Measurements from ENCODE around the gene TMEM205.
"Not testable (repeated sequence)": the region's sequence is repeated elsewhere in the genome, so short reads cannot be mapped to it uniquely, and the experiment has no call there.

TMEM205 gene

GRCh38 chr19:11346104-11346940 lies at the start of gene TMEM205, which contains the start of gene CCDC159:
TMEM205 (minus strand) TSS chr19:11346268; CDS start chr19:11345619, 649 bp downstream.
CCDC159 (plus strand) TSS chr19:11346519; CDS start chr19:11346607, 88 bp downstream.
- DNase-seq (ENCODE audit: low read depth) = peak; percentile 90

- no peak for DNase-seq (ENCODE audit: low read depth)
These were observed 45.0 kb upstream of the TMEM205 start for GRCh38 chr19:11390933-11391680.

- no peak for DNase-seq (ENCODE audit: low read depth)
These were observed 44.3 kb upstream of the TMEM205 start for GRCh38 chr19:11390359-11390758.

- DNase-seq (ENCODE audit: low read depth) = no peak
These were observed 41.3 kb upstream of the TMEM205 start for GRCh38 chr19:11387162-11388034.

GRCh38 chr19:11384778-11385129 lies 38.7 kb upstream of the TMEM205 start:
- no peak for DNase-seq (ENCODE audit: low read depth)

- DNase-seq (ENCODE audit: low read depth) = no peak
These were observed 37.6 kb upstream of the TMEM205 start for GRCh38 chr19:11383706-11384048.

GRCh38 chr19:11382898-11383705 lies 37.0 kb upstream of the TMEM205 start:
- DNase-seq (ENCODE audit: low read depth) = no peak

GRCh38 chr19:11380653-11381537 lies 34.8 kb upstream of the TMEM205 start:
- DNase-seq (ENCODE audit: low read depth) = peak; percentile 64

- DNase-seq (ENCODE audit: low read depth) = no peak
These were observed 33.8 kb upstream of the TMEM205 start for GRCh38 chr19:11379857-11380350.

- not testable (repeated sequence) for DNase-seq (ENCODE audit: low read depth)
These were observed 33.3 kb upstream of the TMEM205 start for GRCh38 chr19:11379269-11379845.

- no peak for DNase-seq (ENCODE audit: low read depth)
These were observed 32.5 kb upstream of the TMEM205 start for GRCh38 chr19:11378319-11379189.

GRCh38 chr19:11377756-11378155 lies 31.7 kb upstream of the TMEM205 start:
- DNase-seq (ENCODE audit: low read depth) = no peak

GRCh38 chr19:11377237-11377636 lies 31.2 kb upstream of the TMEM205 start:
- no peak for DNase-seq (ENCODE audit: low read depth)

GRCh38 chr19:11375143-11375948 lies 29.3 kb upstream of the TMEM205 start:
- DNase-seq (ENCODE audit: low read depth) = no peak

GRCh38 chr19:11374433-11375142 lies 28.5 kb upstream of the TMEM205 start, which contains the start of gene SWSAP1:
SWSAP1 (plus strand) TSS chr19:11374666; CDS start chr19:11374681, 15 bp downstream.
- peak; percentile 84 for DNase-seq (ENCODE audit: low read depth)

- no peak for DNase-seq (ENCODE audit: low read depth)
These were observed 27.9 kb upstream of the TMEM205 start for GRCh38 chr19:11373885-11374432.
